K562 (cell line): Measurements from ENCODE around the gene METTL14. TPM values are rescaled to one million over a fixed set of nuclear protein-coding genes. Genes with fewer than 3 reads are reported as not detected.

Source experiments
- ATAC-seq: fragments of 200-7000 bp; cut with Tn5 transposase; 3 replicates; pipeline ENCODE4 v1.9.1; 2020; ENCODE audit warnings: moderate library complexity
- BruUV-seq: library from RNA; stranded (reverse); fragments of 400-500 nt; replicated peaks from 2 replicates; lab custom pipeline; 2021; lab: Mats Ljungman, UMichigan
- CTCF ChIA-PET: fragments of 300-600 bp; formaldehyde crosslinking; extraction: SDS; loops from one replicate; lab custom pipeline; 2021; ENCODE audit warnings: low intra/inter-chr PET ratio; lab: Yijun Ruan, JAX
- POLR2A ChIA-PET: fragments of 300-600, 350-650 bp; sonication (Branson Sonifier 250); formaldehyde crosslinking; extraction: SDS; loops from one replicate; lab custom pipeline; 2021; ENCODE audit warnings: antibody characterized with exemption, inconsistent platforms; lab: Yijun Ruan, JAX
- DNase-seq, 4 experiments: peaks; one replicate each; pipeline versions ENCODE4 v3.0.0 to v3.0.0-alpha.2; 2011 to 2018; ENCODE audit warnings: low spot score in 3 of 4, mixed read lengths in 3 of 4; ENCODE audit errors: extremely low read depth in 1 of 4
- FAIRE-seq: peaks from 2 replicates; lab custom pipeline; 2011; peaks lifted over from hg19 to GRCh38; lab: Jason Lieb, UNC
- H2AFZ ChIP-seq: 2 replicates; pipeline ENCODE4 v1.6.0; 2011; ENCODE audit warnings: low read depth, low read length, control low read depth, inconsistent platforms
- H3K27ac ChIP-seq: fragments of 200-600 bp; 3 replicates; pipeline ENCODE4 v1.8.0; 2011; ENCODE audit warnings: low read depth, mild to moderate bottlenecking, control low read depth, inconsistent platforms, low read length, moderate library complexity, mixed read lengths; ENCODE audit errors: extremely low read depth
- H3K27me3 ChIP-seq, 2 experiments: fragments of 300-600 bp in 1 of 2; 2 replicates in 1 of 2; 3 replicates in 1 of 2; pipeline versions ENCODE4 v1.6.0 to v1.8.0; 2011; ENCODE audit warnings: inconsistent platforms in 2 of 2, low read length in 2 of 2, mild to moderate bottlenecking in 1 of 2, mixed read lengths in 1 of 2, moderate library complexity in 1 of 2; ENCODE audit not compliant: control insufficient read depth in 2 of 2, insufficient read depth in 2 of 2
- H3K36me3 ChIP-seq: fragments of 300-600 bp; 3 replicates; pipeline ENCODE4 v1.8.0; 2011; ENCODE audit warnings: mild to moderate bottlenecking, low read length, inconsistent platforms; ENCODE audit not compliant: control insufficient read depth, insufficient read depth
- H3K4me1 ChIP-seq, 2 experiments: fragments of 200-600 bp in 1 of 2; replicated peaks in 1 of 2; 2 replicates in 1 of 2; 3 replicates in 1 of 2; pipeline versions ENCODE4 v1.5.1 to v1.8.0; 2011; ENCODE audit warnings: inconsistent platforms in 2 of 2, low read length in 2 of 2, mild to moderate bottlenecking in 1 of 2, mixed read lengths in 1 of 2, moderate library complexity in 1 of 2; ENCODE audit not compliant: control insufficient read depth in 2 of 2, insufficient read depth in 2 of 2
- H3K4me2 ChIP-seq: 2 replicates; pipeline ENCODE4 v1.6.1; 2011; ENCODE audit warnings: low read length, control low read depth, inconsistent platforms, mixed read lengths; ENCODE audit not compliant: insufficient read depth
- H3K4me3 ChIP-seq: fragments of 200-600 bp; sonication (generic), shearing (Covaris generic); 2 replicates; pipeline ENCODE4 v1.5.1; 2016; ENCODE audit warnings: control low read depth, inconsistent platforms
- H3K79me2 ChIP-seq: fragments of 200-600 bp; 3 replicates; pipeline ENCODE4 v1.8.0; 2011; ENCODE audit warnings: low read length, inconsistent platforms; ENCODE audit not compliant: control insufficient read depth, insufficient read depth
- H3K9ac ChIP-seq, 2 experiments: 2 replicates each; pipeline versions ENCODE4 v1.6.0 to v1.6.1; 2011; ENCODE audit warnings: low read depth in 2 of 2, low read length in 2 of 2, control low read depth in 1 of 2, inconsistent platforms in 1 of 2, mild to moderate bottlenecking in 1 of 2, mixed read lengths in 1 of 2; ENCODE audit not compliant: insufficient read depth in 1 of 2
- H3K9me1 ChIP-seq: one replicate; pipeline ENCODE4 v1.6.0; 2011; ENCODE audit warnings: inconsistent platforms, mild to moderate bottlenecking, low read length, moderate library complexity; ENCODE audit not compliant: control insufficient read depth, insufficient read depth
- H3K9me3 ChIP-seq: replicated peaks from 2 replicates; pipeline ENCODE4 v1.5.1; 2011; ENCODE audit warnings: low read depth, low read length, inconsistent platforms; ENCODE audit not compliant: control insufficient read depth, insufficient read depth
- H4K20me1 ChIP-seq: replicated peaks from 2 replicates; pipeline ENCODE4 v1.6.1; 2011; ENCODE audit warnings: low read length, inconsistent platforms, mixed read lengths; ENCODE audit not compliant: control insufficient read depth, insufficient read depth
- CHCHD3 ChIP-seq: fragments of 250-450 bp; sonication (Bioruptor Pico); IDR thresholded peaks from 2 replicates; pipeline ENCODE4 v2.1.2; 2022; ENCODE audit warnings: mild to moderate bottlenecking
- CXXC5 ChIP-seq: fragments of 250-450 bp; sonication (Bioruptor Pico); IDR thresholded peaks from 2 replicates; pipeline ENCODE4 v1.8.0; 2022; ENCODE audit warnings: inconsistent platforms, mild to moderate bottlenecking, moderate library complexity
- EP400 ChIP-seq: fragments of 450-650 bp; IDR thresholded peaks from 2 replicates; pipeline ENCODE4 v1.6.1; 2017; ENCODE audit warnings: antibody characterized with exemption, mild to moderate bottlenecking, moderate library complexity
- FOXK2 ChIP-seq, 2 experiments: fragments of 450-650 bp; IDR thresholded peaks in 1 of 2; conservative IDR thresholded peaks in 1 of 2; 2 replicates each; pipeline ENCODE4 v1.6.1; 2016; ENCODE audit warnings: low read depth in 2 of 2, mild to moderate bottlenecking in 1 of 2
- HNRNPH1 ChIP-seq: fragments of 200-400 bp; formaldehyde crosslinking; optimal IDR thresholded peaks from 2 replicates; pipeline ENCODE3; 2017; ENCODE audit warnings: low read depth, mild to moderate bottlenecking, low read length, moderate library complexity
- PREB ChIP-seq: sonication (generic); formaldehyde crosslinking; IDR thresholded peaks from 2 replicates; pipeline ENCODE4 v1.8.1; 2023; ENCODE audit warnings: mild to moderate bottlenecking, missing genetic modification reagents
- SMARCB1 ChIP-seq: IDR thresholded peaks from 2 replicates; pipeline ENCODE4 v1.6.1; 2011; ENCODE audit warnings: improper control_type of control experiment, low read depth; ENCODE audit not compliant: insufficient read length
- SPI1 ChIP-seq: IDR thresholded peaks from 2 replicates; pipeline ENCODE4 v1.6.1; 2011; ENCODE audit warnings: low read depth, low read length, control low read depth, borderline replicate concordance
- ZBTB26 ChIP-seq: fragments of 450-650 bp; formaldehyde crosslinking; IDR thresholded peaks from 2 replicates; pipeline ENCODE4 v1.4.0; 2022; ENCODE audit warnings: missing genetic modification characterization
- ZBTB7A ChIP-seq: IDR thresholded peaks from 2 replicates; pipeline ENCODE4 v1.6.1; 2011; ENCODE audit warnings: low read depth, mild to moderate bottlenecking, low read length, moderate library complexity, borderline replicate concordance; ENCODE audit not compliant: control insufficient read depth
- ZKSCAN3 ChIP-seq: fragments of 250-450 bp; sonication (Bioruptor Pico); IDR thresholded peaks from 2 replicates; pipeline ENCODE4 v1.4.0; 2020
- ZKSCAN8 ChIP-seq: fragments of 200-800 bp; sonication (Bioruptor generic); IDR thresholded peaks from 2 replicates; pipeline ENCODE4 v1.6.1; 2016; ENCODE audit warnings: missing genetic modification characterization, missing compliant biosample characterization
- ZNF395 ChIP-seq: fragments of 200-800 bp; sonication (Bioruptor generic); IDR thresholded peaks from 2 replicates; pipeline ENCODE4 v1.6.1; 2017; ENCODE audit warnings: missing genetic modification characterization, missing compliant biosample characterization
- WGBS: fragments of 100-300 bp; shearing (Covaris generic); methylation state at CpG from one replicate; pipeline ENCODE4 v1.1.6; 2016; ENCODE audit warnings: low coverage, mixed read lengths; ENCODE audit not compliant: insufficient coverage; ENCODE audit errors: missing lambda C conversion rate; 5-methylcytosine and 5-hydroxymethylcytosine counted together
- in situ Hi-C: fragments of 300-500 bp; cut with MboI; formaldehyde crosslinking; loops from 4 replicates; pipeline ENCODE4 v1.15.0; 2018; ENCODE audit warnings: inconsistent platforms, mixed read lengths
- intact Hi-C: fragments of 100-400 bp; cut with micrococcal nuclease; formaldehyde crosslinking; loops from 2 replicates; pipeline ENCODE4 v1.14.2; 2022
- polyA plus RNA-seq, 8 experiments: library from polyadenylated mRNA; depleted of rRNA in 4 of 8; stranded (reverse) in 5 of 8; unstranded in 3 of 8; fragments of >200 nt; fragmentation: Nextera tagmentation in 2 of 8; fragmentation: Illumina TruSeq in 1 of 8; extraction: Ambion mirVana in 2 of 8; extraction: Trizol in 1 of 8; gene quantifications; 2 replicates each; pipeline versions ENCODE4 v1.2.1 to v1.2.3, GENCODE V29; 2011 to 2014; ENCODE audit warnings: inconsistent platforms in 1 of 8, missing spikeins in 1 of 8
- total RNA-seq, 7 experiments: library from RNA; depleted of rRNA in 6 of 7; stranded (reverse); fragments of >200 nt in 6 of 7; fragmentation: Illumina TruSeq in 2 of 7; extraction: Trizol in 2 of 7; gene quantifications; 2 replicates each; pipeline versions ENCODE4 v1.2.1 to v1.2.3, GENCODE V29; 2011 to 2021; ENCODE audit warnings: low replicate concordance in 1 of 7

The METTL14 gene
- total and polyA plus RNA-seq, 9 of the 15 experiments (the other 6 are each of a cell fraction or from before 2014, with no cell fraction given) = 16.7 to 42.4 (median 27.7) TPM

GRCh38 chr4:118734491-118735205 lies 49.5 kb downstream of the METTL14 start:
- ATAC-seq (no peak), DNase-seq (no peak), FAIRE-seq (no peak)
- Histone ChIP-seq H3K4me1 (no peaks in the 10 kb centered on the region), H3K9me1 (no peaks in the 10 kb centered on the region), H3K4me3 (no peak overlapping the region), H3K27ac (no peak overlapping the region), H3K36me3 (peaks cover 45% of the 10 kb centered on the region; the same call in 2 of the 3 replicates), H3K9me3 (no peaks in the 10 kb centered on the region), H3K9ac (no peak overlapping the region), H3K79me2 (no peaks in the 10 kb centered on the region), H2AFZ (no peak overlapping the region), H3K27me3 (no peaks in the 10 kb centered on the region), H4K20me1 (no peaks in the 10 kb centered on the region), H3K4me2 (no peak overlapping the region)
- no TSS peak for BruUV-seq
- intact Hi-C loops (no loop called here), in situ Hi-C loops (no loop called here)
- ChIA-PET POLR2A (no interaction called here), CTCF (no interaction called here)
- no peak for TF ChIP-seq CXXC5 (CRISPR knock-in tag)
- no peak for TF ChIP-seq FOXK2 (conservative IDR thresholded peaks at IDR 0.05 in 1 of 2, IDR thresholded peaks at IDR 0.05 in 1 of 2; ENCODE audit: low read depth in 2 of 2)
- TF ChIP-seq EP400 = no peak
- no peak for TF ChIP-seq ZBTB26 (CRISPR knock-in tag)
- TF ChIP-seq SMARCB1 = no peak
- no peak for TF ChIP-seq PREB
- no peak for TF ChIP-seq ZBTB7A
- no peak for TF ChIP-seq SPI1
- no peak for TF ChIP-seq ZKSCAN3
- TF ChIP-seq ZKSCAN8 (CRISPR knock-in tag) = no peak
- no peak for TF ChIP-seq ZNF395 (CRISPR knock-in tag)
- no peak for TF ChIP-seq HNRNPH1
- no peak for TF ChIP-seq CHCHD3 (CRISPR knock-in tag)
- 68% methylated on average over 7 of the region's 7 CpGs for WGBS
